HepG2 (cell line): ENCODE data around the gene SMIM14. TPM values are rescaled to one million over a fixed set of nuclear protein-coding genes. Genes with fewer than 3 reads are reported as not detected.

Experiments used
- ARID2 ChIP-seq: sonication (generic); formaldehyde crosslinking; IDR thresholded peaks from 2 replicates; pipeline ENCODE4 v1.8.1; 2022; ENCODE audit warnings: mild to moderate bottlenecking, missing genetic modification reagents, borderline replicate concordance
- ISX ChIP-seq: sonication (generic); formaldehyde crosslinking; conservative IDR thresholded peaks from 2 replicates; pipeline ENCODE4 v1.5.0; 2020; ENCODE audit warnings: missing genetic modification reagents
- JUND ChIP-seq: sonication (generic); formaldehyde crosslinking; IDR thresholded peaks from 2 replicates; pipeline ENCODE4 v1.8.0; 2022; ENCODE audit warnings: mild to moderate bottlenecking, missing genetic modification reagents
- KIAA2018 ChIP-seq: sonication (generic); formaldehyde crosslinking; IDR thresholded peaks from 2 replicates; pipeline ENCODE4 v1.5.0; 2020; ENCODE audit warnings: mild to moderate bottlenecking, missing genetic modification reagents, borderline replicate concordance
- KMT2A ChIP-seq: sonication (generic); formaldehyde crosslinking; IDR thresholded peaks from 2 replicates; pipeline ENCODE4 v1.4.0; 2020; ENCODE audit warnings: missing genetic modification reagents
- ZFP36 ChIP-seq: fragments of 150-350 bp; IDR thresholded peaks from 2 replicates; pipeline ENCODE4 v1.6.1; 2018; ENCODE audit warnings: borderline replicate concordance, low read length, low read depth; ENCODE audit not compliant: partially characterized antibody
- ZFP37 ChIP-seq: sonication (generic); formaldehyde crosslinking; IDR thresholded peaks from 2 replicates; pipeline ENCODE4 v1.4.0; 2020; ENCODE audit warnings: missing genetic modification reagents, borderline replicate concordance
- ZNF646 ChIP-seq: sonication (generic); formaldehyde crosslinking; IDR thresholded peaks from 2 replicates; pipeline ENCODE4 v1.9.0; 2021; ENCODE audit warnings: mild to moderate bottlenecking, missing genetic modification reagents
- ZNF749 ChIP-seq: sonication (generic); formaldehyde crosslinking; IDR thresholded peaks from 2 replicates; pipeline ENCODE4 v1.8.0; 2022; ENCODE audit warnings: mild to moderate bottlenecking, missing genetic modification reagents, moderate library complexity, borderline replicate concordance
- polyA plus RNA-seq, 8 experiments: library from polyadenylated mRNA; depleted of rRNA in 3 of 8; stranded (reverse) in 7 of 8; unstranded in 1 of 8; fragments of >200 nt; fragmentation: Illumina TruSeq in 4 of 8; extraction: Trizol in 4 of 8; gene quantifications; 2 replicates each; pipeline versions ENCODE4 v1.2.1 to v1.2.3, GENCODE V29; 2011 to 2016; ENCODE audit warnings: low read depth in 4 of 8, missing spikeins in 1 of 8, mixed read lengths in 1 of 8; ENCODE audit not compliant: insufficient read depth in 1 of 8
- total RNA-seq, 5 experiments: library from RNA; depleted of rRNA; stranded (reverse); fragments of >200 nt; fragmentation: Illumina TruSeq; extraction: Trizol; gene quantifications; 2 replicates each; pipeline ENCODE4 v1.2.3, GENCODE V29; 2016; ENCODE audit warnings: low read depth in 1 of 5
- TF ChIP-seq, protein P1 (sequence below): sonication (generic); formaldehyde crosslinking; IDR thresholded peaks from 2 replicates; pipeline ENCODE4 v1.8.0; 2022; ENCODE audit warnings: mild to moderate bottlenecking, missing genetic modification reagents, borderline replicate concordance
- TF ChIP-seq, protein P2 (sequence below): sonication (generic); formaldehyde crosslinking; IDR thresholded peaks from 2 replicates; pipeline ENCODE4 v1.8.0; 2022; ENCODE audit warnings: missing genetic modification reagents, mild to moderate bottlenecking, borderline replicate concordance

SMIM14 gene
- total and polyA plus RNA-seq, 2 of the 13 experiments (the other 11 are each of a cell fraction or from before 2014, with no cell fraction given) = 16.3 to 28.1 TPM

GRCh38 chr4:39514888-39515401 is 123.7 kb downstream of the SMIM14 start (continued):
- TF ChIP-seq KIAA2018 (CRISPR knock-in tag) (no peak), ZFP36 (no peak), ARID2 (CRISPR knock-in tag) (no peak), ZNF646 (CRISPR knock-in tag) (no peak), ZNF749 (CRISPR knock-in tag) (no peak), KMT2A (CRISPR knock-in tag) (peak; percentile 58; the same call in 1 of the 2 replicates), ZFP37 (CRISPR knock-in tag) (0 out of 2 replicates have a peak, but pooled peaks have one; percentile 35), JUND (peak; percentile 72; the same call in 1 of the 2 replicates), ISX (CRISPR knock-in tag) (no peak)
- TF ChIP-seq, protein P1, sequence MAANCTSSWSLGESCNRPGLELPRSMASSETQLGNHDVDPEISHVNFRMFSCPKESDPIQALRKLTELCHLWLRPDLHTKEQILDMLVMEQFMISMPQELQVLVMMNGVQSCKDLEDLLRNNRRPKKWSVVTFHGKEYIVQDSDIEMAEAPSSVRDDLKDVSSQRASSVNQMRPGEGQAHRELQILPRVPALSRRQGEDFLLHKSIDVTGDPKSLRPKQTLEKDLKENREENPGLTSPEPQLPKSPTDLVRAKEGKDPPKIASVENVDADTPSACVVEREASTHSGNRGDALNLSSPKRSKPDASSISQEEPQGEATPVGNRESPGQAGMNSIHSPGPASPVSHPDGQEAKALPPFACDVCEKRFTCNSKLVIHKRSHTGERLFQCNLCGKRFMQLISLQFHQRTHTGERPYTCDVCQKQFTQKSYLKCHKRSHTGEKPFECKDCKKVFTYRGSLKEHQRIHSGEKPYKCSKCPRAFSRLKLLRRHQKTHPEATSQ (CRISPR knock-in tag) = peak; percentile 92; the same call in 1 of the 2 replicates
- TF ChIP-seq, protein P2, sequence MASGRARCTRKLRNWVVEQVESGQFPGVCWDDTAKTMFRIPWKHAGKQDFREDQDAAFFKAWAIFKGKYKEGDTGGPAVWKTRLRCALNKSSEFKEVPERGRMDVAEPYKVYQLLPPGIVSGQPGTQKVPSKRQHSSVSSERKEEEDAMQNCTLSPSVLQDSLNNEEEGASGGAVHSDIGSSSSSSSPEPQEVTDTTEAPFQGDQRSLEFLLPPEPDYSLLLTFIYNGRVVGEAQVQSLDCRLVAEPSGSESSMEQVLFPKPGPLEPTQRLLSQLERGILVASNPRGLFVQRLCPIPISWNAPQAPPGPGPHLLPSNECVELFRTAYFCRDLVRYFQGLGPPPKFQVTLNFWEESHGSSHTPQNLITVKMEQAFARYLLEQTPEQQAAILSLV (CRISPR knock-in tag) = no peak
